Measurements from ENCODE around the gene WNT1. TPM values are rescaled to one million over a fixed set of nuclear protein-coding genes. Genes with fewer than 3 reads are reported as not detected.

The WNT1 gene
- total RNA-seq, 2 donors from 2014 or later: not detected

DNA sequence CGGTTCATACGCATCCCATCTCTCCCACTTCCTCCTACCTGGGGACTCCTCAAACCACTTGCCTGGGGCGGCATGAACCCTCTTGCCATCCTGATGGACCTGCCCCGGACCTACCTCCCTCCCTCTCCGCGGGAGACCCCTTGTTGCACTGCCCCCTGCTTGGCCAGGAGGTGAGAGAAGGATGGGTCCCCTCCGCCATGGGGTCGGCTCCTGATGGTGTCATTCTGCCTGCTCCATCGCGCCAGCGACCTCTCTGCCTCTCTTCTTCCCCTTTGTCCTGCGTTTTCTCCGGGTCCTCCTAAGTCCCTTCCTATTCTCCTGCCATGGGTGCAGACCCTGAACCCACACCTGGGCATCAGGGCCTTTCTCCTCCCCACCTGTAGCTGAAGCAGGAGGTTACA lies 3.6 kb downstream of the WNT1 start:
- no peak for ATAC-seq (replicated peaks)
- Mint-ChIP-seq H3K4me1 (peaks cover 29% of the 10 kb centered on the region), H3K9me3 (no peaks in the 10 kb centered on the region), H3K27me3 (peaks cover 29% of the 10 kb centered on the region), H3K4me3 (peak overlapping the region; percentile 75), H3K36me3 (ENCODE audit: low read depth) (peaks cover 9% of the 10 kb centered on the region), H3K27ac (peak overlapping the region; percentile 57)

DNA sequence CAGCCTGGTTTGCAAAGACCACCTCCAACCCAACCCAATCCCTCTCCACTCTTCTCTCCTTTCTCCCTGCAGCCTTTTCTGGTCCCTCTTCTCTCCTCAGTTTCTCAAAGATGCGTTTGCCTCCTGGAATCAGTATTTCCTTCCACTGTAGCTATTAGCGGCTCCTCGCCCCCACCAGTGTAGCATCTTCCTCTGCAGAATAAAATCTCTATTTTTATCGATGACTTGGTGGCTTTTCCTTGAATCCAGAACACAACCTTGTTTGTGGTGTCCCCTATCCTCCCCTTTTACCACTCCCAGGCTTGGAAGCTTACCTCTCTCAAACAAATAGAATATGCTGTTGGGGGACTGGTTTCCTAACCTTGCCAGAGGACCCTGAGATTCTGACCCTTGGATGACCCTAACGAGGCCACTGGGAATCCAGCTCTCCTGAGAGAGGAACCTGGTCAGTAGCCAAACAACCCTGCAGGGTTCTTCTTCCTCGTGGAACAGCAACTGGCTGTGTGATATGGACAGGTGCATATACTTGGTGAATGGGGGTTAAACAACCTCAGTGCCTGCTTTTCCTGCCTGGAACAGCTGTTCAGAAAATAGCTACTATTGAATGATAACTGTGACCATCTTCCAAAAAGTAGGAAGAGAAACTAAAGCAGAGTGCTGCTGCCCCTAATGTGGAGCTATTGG lies 4.4 kb downstream of the WNT1 start:
- peaks cover 9% of the 10 kb centered on the region for H3K36me3 Mint-ChIP-seq (ENCODE audit: low read depth)
- peak overlapping the region; percentile 75 for H3K4me3 Mint-ChIP-seq
- H3K9me3 Mint-ChIP-seq: no peaks in the 10 kb centered on the region
- peaks cover 21% of the 10 kb centered on the region for H3K4me1 Mint-ChIP-seq
- no peak for ATAC-seq (replicated peaks)
- peaks cover 29% of the 10 kb centered on the region for H3K27me3 Mint-ChIP-seq
- H3K27ac Mint-ChIP-seq: peak overlapping the region; percentile 57

DNA sequence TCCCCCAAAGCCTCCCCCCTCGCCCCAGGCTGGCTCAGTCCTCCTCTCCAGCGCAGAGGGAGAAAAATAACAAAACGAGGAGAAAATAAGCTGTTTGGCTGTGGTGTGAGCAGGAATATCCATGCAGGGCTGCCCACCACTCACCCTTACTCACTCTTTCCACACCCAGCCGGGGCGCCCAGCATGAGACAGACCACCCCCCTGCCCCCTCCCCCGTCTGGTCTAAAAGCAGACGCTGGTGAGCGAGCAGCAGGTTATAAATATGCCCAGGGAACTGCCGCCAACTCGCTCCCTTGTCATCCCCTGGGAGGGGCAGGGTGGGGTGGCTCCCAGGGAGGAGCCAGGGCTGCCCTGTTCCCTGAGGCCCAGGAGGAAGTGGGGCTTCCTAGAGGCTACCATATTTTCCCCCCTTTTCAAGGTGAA lies 7.4 kb downstream of the WNT1 start:
- H3K9me3 Mint-ChIP-seq: no peaks in the 10 kb centered on the region
- ATAC-seq (replicated peaks): no peak
- no peak overlapping the region for H3K27ac Mint-ChIP-seq
- H3K27me3 Mint-ChIP-seq: peaks cover 35% of the 10 kb centered on the region
- peaks cover 9% of the 10 kb centered on the region for H3K36me3 Mint-ChIP-seq (ENCODE audit: low read depth)
- H3K4me3 Mint-ChIP-seq: no peak overlapping the region
- peaks cover 17% of the 10 kb centered on the region for H3K4me1 Mint-ChIP-seq

GRCh38 chr12:48985901-48986300 lies 7.8 kb downstream of the WNT1 start:
- Mint-ChIP-seq H3K9me3 (no peaks in the 10 kb centered on the region), H3K27me3 (peaks cover 36% of the 10 kb centered on the region), H3K27ac (no peak overlapping the region), H3K4me1 (peaks cover 17% of the 10 kb centered on the region), H3K4me3 (no peak overlapping the region), H3K36me3 (ENCODE audit: low read depth) (peaks cover 9% of the 10 kb centered on the region)
- no peak for ATAC-seq (replicated peaks)

DNA sequence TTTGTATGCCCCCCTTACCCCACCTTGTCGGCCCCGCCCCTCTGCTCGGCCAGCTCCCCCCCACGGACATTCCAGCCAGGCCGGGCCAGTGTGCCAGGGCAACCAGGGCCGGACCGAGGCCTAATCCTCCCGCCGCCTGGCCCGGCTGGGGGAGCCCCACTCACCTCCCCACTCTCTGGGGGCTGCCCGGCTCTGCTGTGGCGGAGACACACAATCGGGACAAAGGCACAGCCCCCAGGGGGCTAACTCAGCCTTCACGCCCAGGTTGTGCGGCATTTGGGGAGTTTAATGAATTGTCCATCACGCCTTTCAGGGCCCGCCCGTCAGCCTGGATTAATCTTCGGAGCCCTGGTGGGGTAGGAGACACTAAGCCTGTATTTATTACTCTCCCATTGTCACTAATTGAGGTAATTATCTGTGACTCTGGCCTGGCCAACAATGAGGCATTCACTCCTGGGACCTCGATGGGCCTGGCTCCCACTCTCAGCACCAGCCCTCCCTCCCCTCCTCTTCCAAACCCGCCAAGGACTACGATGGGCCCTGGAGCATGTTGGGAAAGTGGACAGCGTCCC lies 8.7 kb downstream of the WNT1 start:
- ATAC-seq (replicated peaks): no peak
- Mint-ChIP-seq H3K4me1 (peaks cover 12% of the 10 kb centered on the region), H3K9me3 (no peaks in the 10 kb centered on the region), H3K36me3 (ENCODE audit: low read depth) (peaks cover 4% of the 10 kb centered on the region), H3K27me3 (peaks cover 32% of the 10 kb centered on the region), H3K4me3 (no peak overlapping the region), H3K27ac (no peak overlapping the region)

DNA sequence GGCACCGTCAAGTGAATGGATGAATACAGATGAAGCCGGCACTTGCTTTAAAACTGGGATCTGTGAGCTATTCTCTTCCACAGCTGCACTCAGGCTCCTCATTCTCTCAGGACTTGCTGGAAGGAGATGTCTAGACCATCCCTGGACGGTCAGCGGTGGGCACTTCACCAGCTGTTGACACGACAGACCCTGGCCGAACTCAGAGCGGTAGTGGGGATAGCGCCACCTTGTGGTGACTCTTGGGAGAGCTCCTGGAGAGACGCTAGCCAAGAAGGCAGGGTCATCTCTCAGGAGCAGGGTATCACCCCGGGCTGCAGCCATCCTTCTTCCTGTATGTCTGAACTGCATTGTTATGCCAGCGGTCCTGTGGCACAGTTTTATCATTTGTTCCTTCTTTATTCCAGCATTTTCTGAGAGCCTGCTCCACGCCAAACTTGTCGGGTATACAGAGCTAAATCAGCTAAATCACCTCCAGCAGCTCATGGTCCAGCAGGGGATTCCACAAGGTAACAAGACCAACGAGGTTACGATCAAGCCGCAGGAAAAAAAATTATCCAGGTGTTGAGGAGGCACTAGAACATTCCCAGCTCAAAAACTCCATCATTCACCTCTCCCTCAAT lies 10.0 kb downstream of the WNT1 start:
- Mint-ChIP-seq H3K9me3 (no peaks in the 10 kb centered on the region), H3K4me1 (peaks cover 4% of the 10 kb centered on the region), H3K27ac (no peak overlapping the region), H3K27me3 (peaks cover 25% of the 10 kb centered on the region), H3K36me3 (ENCODE audit: low read depth) (no peaks in the 10 kb centered on the region), H3K4me3 (no peak overlapping the region)
- ATAC-seq (replicated peaks): peak; percentile 88

- Mint-ChIP-seq H3K27me3 (peaks cover 36% of the 10 kb centered on the region), H3K36me3 (ENCODE audit: low read depth) (no peaks in the 10 kb centered on the region), H3K9me3 (no peaks in the 10 kb centered on the region), H3K4me3 (no peak overlapping the region), H3K27ac (peak overlapping the region; percentile 0), H3K4me1 (peaks cover 11% of the 10 kb centered on the region)
- no peak for ATAC-seq (replicated peaks)
Observed at GRCh38 chr12:48990552-48990951, 12.4 kb downstream of the WNT1 start.

GRCh38 chr12:48991247-48992050 lies 13.3 kb downstream of the WNT1 start:
- Mint-ChIP-seq H3K27ac (no peak overlapping the region), H3K4me1 (peaks cover 12% of the 10 kb centered on the region), H3K9me3 (no peaks in the 10 kb centered on the region), H3K27me3 (peaks cover 42% of the 10 kb centered on the region), H3K4me3 (no peak overlapping the region), H3K36me3 (ENCODE audit: low read depth) (no peaks in the 10 kb centered on the region)
- ATAC-seq (replicated peaks): no peak

- Mint-ChIP-seq H3K27me3 (peaks cover 42% of the 10 kb centered on the region), H3K4me3 (no peak overlapping the region), H3K9me3 (no peaks in the 10 kb centered on the region), H3K4me1 (peaks cover 9% of the 10 kb centered on the region), H3K27ac (no peak overlapping the region), H3K36me3 (ENCODE audit: low read depth) (no peaks in the 10 kb centered on the region)
- ATAC-seq (replicated peaks): no peak
Observed at GRCh38 chr12:48993787-48994186, 15.7 kb downstream of the WNT1 start.

DNA sequence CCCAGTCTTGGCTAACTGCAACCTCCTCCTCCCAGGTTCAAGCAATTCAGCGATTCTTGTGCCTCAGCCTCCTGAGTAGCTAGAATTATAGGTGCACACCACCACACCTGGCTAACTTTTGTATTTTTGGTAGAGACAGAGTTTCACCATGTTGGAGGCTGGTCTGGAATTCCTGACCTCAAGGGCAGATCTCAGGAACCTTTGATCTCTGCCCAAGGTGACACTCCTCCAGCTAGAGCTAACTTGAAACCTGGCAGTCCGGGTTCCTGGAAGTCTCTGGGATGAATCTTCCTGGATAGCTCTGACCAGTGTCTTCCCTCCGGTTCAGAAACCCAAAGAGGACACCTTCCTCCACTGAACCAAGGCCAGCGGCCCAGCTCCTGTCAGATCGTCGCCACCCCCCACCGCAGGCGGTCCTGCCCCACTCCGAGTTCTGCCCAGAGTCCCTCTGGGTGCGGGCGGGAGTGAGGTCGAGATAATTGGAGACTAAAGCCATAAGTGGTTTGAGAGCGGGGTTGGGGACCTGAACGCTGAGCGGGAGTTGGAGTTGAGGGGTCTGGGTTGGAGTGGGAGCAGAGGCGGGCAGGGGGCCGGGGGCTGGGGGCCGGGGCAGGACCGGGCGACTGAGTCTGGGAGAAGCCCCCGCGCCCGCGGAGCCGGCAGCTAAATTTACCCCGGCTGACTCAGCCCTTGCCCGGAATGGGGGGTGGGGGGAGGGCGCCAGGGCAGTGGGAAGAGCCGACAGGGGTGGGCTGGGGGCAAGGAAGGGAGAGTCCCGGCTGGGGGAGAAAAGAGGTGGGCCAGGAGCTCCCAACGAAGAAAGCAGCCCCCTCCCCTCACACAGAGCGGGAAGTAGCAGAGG lies 16.3 kb downstream of the WNT1 start:
- H3K27me3 Mint-ChIP-seq: peaks cover 38% of the 10 kb centered on the region

DNA sequence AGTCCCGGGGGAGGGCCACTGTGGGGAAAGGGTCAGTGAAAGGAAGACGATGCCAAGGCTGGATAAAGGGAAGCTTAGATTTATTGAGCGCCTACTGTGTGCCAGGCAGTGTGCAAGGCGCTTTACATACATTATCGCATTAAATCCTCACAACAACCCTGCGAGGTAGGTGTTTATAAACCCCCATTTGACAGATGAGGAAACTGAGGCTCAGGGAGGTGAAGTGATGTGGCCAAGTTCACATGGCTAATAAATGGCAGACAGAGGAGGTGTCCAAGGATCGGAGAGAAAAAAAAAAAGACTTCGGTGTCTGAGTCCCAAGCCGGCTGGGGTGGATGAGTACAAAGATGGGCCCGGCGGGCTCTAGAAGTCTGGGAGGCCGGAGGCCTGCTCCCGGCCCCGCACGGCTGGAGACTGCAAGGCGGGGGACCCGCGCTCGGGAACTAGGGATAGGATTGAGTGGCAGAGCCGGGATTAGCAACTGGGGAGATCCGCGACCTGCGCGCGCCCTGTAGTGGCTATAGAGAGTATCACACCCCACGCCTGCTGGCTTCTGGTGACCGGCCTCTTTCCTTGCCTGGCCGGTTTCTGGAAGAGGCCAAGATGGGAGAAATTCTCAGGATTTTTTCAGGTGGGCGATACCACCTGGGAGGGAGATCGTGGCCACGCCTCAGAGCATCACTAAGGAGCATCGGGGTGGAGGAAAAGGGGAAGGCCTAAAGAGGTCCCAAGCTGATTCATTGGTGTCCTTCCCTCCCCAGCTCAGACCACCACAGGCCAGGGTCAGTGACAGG lies 17.2 kb downstream of the WNT1 start:
- Mint-ChIP-seq H3K9me3 (no peaks in the 10 kb centered on the region), H3K4me3 (peak overlapping the region; percentile 18)

More for the DNA sequence above, 16.3 kb downstream of the WNT1 start:
- peak overlapping the region; percentile 18 for H3K4me3 Mint-ChIP-seq
- H3K4me1 Mint-ChIP-seq: peaks cover 11% of the 10 kb centered on the region
- no peaks in the 10 kb centered on the region for H3K36me3 Mint-ChIP-seq (ENCODE audit: low read depth)
- no peak for ATAC-seq (replicated peaks)
- no peaks in the 10 kb centered on the region for H3K9me3 Mint-ChIP-seq
- H3K27ac Mint-ChIP-seq: no peak overlapping the region

GRCh38 chr12:48996794-48997718 lies 18.9 kb downstream of the WNT1 start:
- ATAC-seq (replicated peaks): peak; percentile 59
- Mint-ChIP-seq H3K36me3 (ENCODE audit: low read depth) (peaks cover 20% of the 10 kb centered on the region), H3K4me1 (peaks cover 14% of the 10 kb centered on the region), H3K27me3 (peaks cover 36% of the 10 kb centered on the region), H3K9me3 (no peaks in the 10 kb centered on the region), H3K4me3 (peak overlapping the region; percentile 57), H3K27ac (no peak overlapping the region)

More for the DNA sequence above, 17.2 kb downstream of the WNT1 start:
- Mint-ChIP-seq H3K4me1 (peaks cover 14% of the 10 kb centered on the region), H3K27me3 (peaks cover 36% of the 10 kb centered on the region), H3K27ac (no peak overlapping the region), H3K36me3 (ENCODE audit: low read depth) (peaks cover 3% of the 10 kb centered on the region)
- ATAC-seq (replicated peaks): peak; percentile 52

Measured in activated T-helper 17 cell treated with anti-CD3 and anti-CD28 coated beads, Interleukin-2, amount 50 U/mL, for 72 hours (primary cell).